ENCODE data around the gene NPS. TPM values are rescaled to one million over a fixed set of nuclear protein-coding genes. Genes with fewer than 3 reads are reported as not detected.

Gene NPS
- polyA plus RNA-seq, 4 donors: not detected

GRCh38 chr10:127577376-127578258, 28.5 kb downstream of the NPS start:
- peaks cover 0 to 3% (median 0%) of the 10 kb centered on the region in 3 donors for H3K27me3 ChIP-seq (ENCODE audit: control insufficient read depth in 3 of 3, insufficient read depth in 3 of 3, low read length in 3 of 3)
- no peaks in the 10 kb centered on the region for H3K4me1 ChIP-seq (ENCODE audit: control insufficient read depth in 3 of 3, insufficient read depth in 2 of 3, low read depth in 1 of 3, low read length in 2 of 3)
- WGBS, 3 donors: 71 to 76% (median 75%) methylated on average over 8 of the region's 8 CpGs
- no peak overlapping the region for H3K27ac ChIP-seq (ENCODE audit: low read depth in 1 of 3, low read length in 2 of 3)
- no peaks in the 10 kb centered on the region for H3K9me3 ChIP-seq (ENCODE audit: control insufficient read depth in 2 of 2, insufficient read depth in 1 of 2, low read depth in 1 of 2, low read length in 1 of 2)
- DNase-seq: no peak
- no peaks in the 10 kb centered on the region for H3K36me3 ChIP-seq (ENCODE audit: control insufficient read depth in 3 of 3, insufficient read depth in 2 of 3, low read depth in 1 of 3, low read length in 3 of 3)
- FAIRE-seq: no peak
- H3K4me3 ChIP-seq (ENCODE audit: low read depth in 1 of 3, low read length in 3 of 3): no peak overlapping the region

GRCh38 chr10:127578259-127578960, 29.3 kb downstream of the NPS start:
- Histone ChIP-seq H3K9me3 (ENCODE audit: control insufficient read depth in 2 of 2, insufficient read depth in 1 of 2, low read depth in 1 of 2, low read length in 1 of 2) (no peaks in the 10 kb centered on the region), H3K27me3 (ENCODE audit: control insufficient read depth in 3 of 3, insufficient read depth in 3 of 3, low read length in 3 of 3) (peaks cover 0 to 3% (median 0%) of the 10 kb centered on the region in 3 donors), H3K27ac (ENCODE audit: low read depth in 1 of 3, low read length in 2 of 3) (no peak overlapping the region), H3K4me3 (ENCODE audit: low read depth in 1 of 3, low read length in 3 of 3) (no peak overlapping the region), H3K4me1 (ENCODE audit: control insufficient read depth in 3 of 3, insufficient read depth in 2 of 3, low read depth in 1 of 3, low read length in 2 of 3) (no peaks in the 10 kb centered on the region), H3K36me3 (ENCODE audit: control insufficient read depth in 3 of 3, insufficient read depth in 2 of 3, low read depth in 1 of 3, low read length in 3 of 3) (no peaks in the 10 kb centered on the region)
- DNase-seq (no peak), FAIRE-seq (no peak)
- 63 to 69% (median 64%) methylated on average over 10 of the region's 10 CpGs for WGBS, 3 donors

GRCh38 chr10:127578961-127579305, 29.8 kb downstream of the NPS start:
- Histone ChIP-seq H3K4me3 (ENCODE audit: low read depth in 1 of 3, low read length in 3 of 3) (no peak overlapping the region), H3K36me3 (ENCODE audit: control insufficient read depth in 3 of 3, insufficient read depth in 2 of 3, low read depth in 1 of 3, low read length in 3 of 3) (no peaks in the 10 kb centered on the region), H3K9me3 (ENCODE audit: control insufficient read depth in 2 of 2, insufficient read depth in 1 of 2, low read depth in 1 of 2, low read length in 1 of 2) (no peaks in the 10 kb centered on the region), H3K27ac (ENCODE audit: low read depth in 1 of 3, low read length in 2 of 3) (no peak overlapping the region), H3K27me3 (ENCODE audit: control insufficient read depth in 3 of 3, insufficient read depth in 3 of 3, low read length in 3 of 3) (peaks cover 0 to 3% (median 0%) of the 10 kb centered on the region in 3 donors), H3K4me1 (ENCODE audit: control insufficient read depth in 3 of 3, insufficient read depth in 2 of 3, low read depth in 1 of 3, low read length in 2 of 3) (no peaks in the 10 kb centered on the region)
- 83 to 88% (median 87%) methylated on average over 7 of the region's 7 CpGs for WGBS, 3 donors
- no peak for DNase-seq
- no peak for FAIRE-seq

- DNase-seq (no peak), FAIRE-seq (no peak)
- Histone ChIP-seq H3K27me3 (ENCODE audit: control insufficient read depth in 3 of 3, insufficient read depth in 3 of 3, low read length in 3 of 3) (peaks cover 0 to 3% (median 0%) of the 10 kb centered on the region in 3 donors), H3K4me3 (ENCODE audit: low read depth in 1 of 3, low read length in 3 of 3) (no peak overlapping the region), H3K4me1 (ENCODE audit: control insufficient read depth in 3 of 3, insufficient read depth in 2 of 3, low read depth in 1 of 3, low read length in 2 of 3) (no peaks in the 10 kb centered on the region), H3K9me3 (ENCODE audit: control insufficient read depth in 2 of 2, insufficient read depth in 1 of 2, low read depth in 1 of 2, low read length in 1 of 2) (no peaks in the 10 kb centered on the region), H3K27ac (ENCODE audit: low read depth in 1 of 3, low read length in 2 of 3) (no peak overlapping the region), H3K36me3 (ENCODE audit: control insufficient read depth in 3 of 3, insufficient read depth in 2 of 3, low read depth in 1 of 3, low read length in 3 of 3) (no peaks in the 10 kb centered on the region)
- WGBS, 3 donors: 11 to 47% (median 14%) methylated on average over 2 of the region's 2 CpGs
Observed at GRCh38 chr10:127579640-127580039, 30.5 kb downstream of the NPS start.

GRCh38 chr10:127580822-127581221, 31.7 kb downstream of the NPS start:
- peaks cover 0 to 3% (median 0%) of the 10 kb centered on the region in 3 donors for H3K27me3 ChIP-seq (ENCODE audit: control insufficient read depth in 3 of 3, insufficient read depth in 3 of 3, low read length in 3 of 3)
- H3K4me3 ChIP-seq (ENCODE audit: low read depth in 1 of 3, low read length in 3 of 3): no peak overlapping the region
- no peaks in the 10 kb centered on the region for H3K36me3 ChIP-seq (ENCODE audit: control insufficient read depth in 3 of 3, insufficient read depth in 2 of 3, low read depth in 1 of 3, low read length in 3 of 3)
- DNase-seq: no peak
- 78 to 82% (median 79%) methylated on average over 17 of the region's 17 CpGs for WGBS, 3 donors
- H3K27ac ChIP-seq (ENCODE audit: low read depth in 1 of 3, low read length in 2 of 3): no peak overlapping the region
- H3K9me3 ChIP-seq (ENCODE audit: control insufficient read depth in 2 of 2, insufficient read depth in 1 of 2, low read depth in 1 of 2, low read length in 1 of 2): no peaks in the 10 kb centered on the region
- FAIRE-seq: no peak
- H3K4me1 ChIP-seq (ENCODE audit: control insufficient read depth in 3 of 3, insufficient read depth in 2 of 3, low read depth in 1 of 3, low read length in 2 of 3): no peaks in the 10 kb centered on the region

- H3K4me1 ChIP-seq (ENCODE audit: control insufficient read depth in 3 of 3, insufficient read depth in 2 of 3, low read depth in 1 of 3, low read length in 2 of 3): no peaks in the 10 kb centered on the region
- peaks cover 0 to 4% of the 10 kb centered on the region in 2 donors for H3K9me3 ChIP-seq (ENCODE audit: control insufficient read depth in 2 of 2, insufficient read depth in 1 of 2, low read depth in 1 of 2, low read length in 1 of 2)
Observed at GRCh38 chr10:127585519-127586023, 36.5 kb downstream of the NPS start.

GRCh38 chr10:127587668-127588365, 38.7 kb downstream of the NPS start:
- H3K27ac ChIP-seq (ENCODE audit: low read depth in 1 of 3, low read length in 2 of 3): no peak overlapping the region
- H3K4me1 ChIP-seq (ENCODE audit: control insufficient read depth in 3 of 3, insufficient read depth in 2 of 3, low read depth in 1 of 3, low read length in 2 of 3): no peaks in the 10 kb centered on the region
- DNase-seq (no peak), FAIRE-seq (no peak)
- no peaks in the 10 kb centered on the region for H3K36me3 ChIP-seq (ENCODE audit: control insufficient read depth in 3 of 3, insufficient read depth in 2 of 3, low read depth in 1 of 3, low read length in 3 of 3)
- H3K27me3 ChIP-seq (ENCODE audit: control insufficient read depth in 3 of 3, insufficient read depth in 3 of 3, low read length in 3 of 3): no peaks in the 10 kb centered on the region
- H3K9me3 ChIP-seq (ENCODE audit: control insufficient read depth in 2 of 2, insufficient read depth in 1 of 2, low read depth in 1 of 2, low read length in 1 of 2): peaks cover 0 to 4% of the 10 kb centered on the region in 2 donors
- no peak overlapping the region for H3K4me3 ChIP-seq (ENCODE audit: low read depth in 1 of 3, low read length in 3 of 3)
- 40 to 57% (median 47%) methylated on average over 4 of the region's 4 CpGs for WGBS, 3 donors

More at GRCh38 chr10:127585519-127586023, 36.5 kb downstream of the NPS start:
- Histone ChIP-seq H3K27ac (ENCODE audit: low read depth in 1 of 3, low read length in 2 of 3) (no peak overlapping the region), H3K4me3 (ENCODE audit: low read depth in 1 of 3, low read length in 3 of 3) (no peak overlapping the region), H3K36me3 (ENCODE audit: control insufficient read depth in 3 of 3, insufficient read depth in 2 of 3, low read depth in 1 of 3, low read length in 3 of 3) (no peaks in the 10 kb centered on the region), H3K27me3 (ENCODE audit: control insufficient read depth in 3 of 3, insufficient read depth in 3 of 3, low read length in 3 of 3) (peaks cover 0 to under 1% (median 0%) of the 10 kb centered on the region in 3 donors)
- 60 to 85% (median 83%) methylated on average over 4 of the region's 4 CpGs for WGBS, 3 donors
- DNase-seq (no peak), FAIRE-seq (no peak)

- DNase-seq (no peak), FAIRE-seq (no peak)
- 71 to 83% (median 73%) methylated on average over 7 of the region's 7 CpGs for WGBS, 3 donors
- no peak overlapping the region for H3K4me3 ChIP-seq (ENCODE audit: low read depth in 1 of 3, low read length in 3 of 3)
- no peaks in the 10 kb centered on the region for H3K9me3 ChIP-seq (ENCODE audit: control insufficient read depth in 2 of 2, insufficient read depth in 1 of 2, low read depth in 1 of 2, low read length in 1 of 2)
- H3K36me3 ChIP-seq (ENCODE audit: control insufficient read depth in 3 of 3, insufficient read depth in 2 of 3, low read depth in 1 of 3, low read length in 3 of 3): no peaks in the 10 kb centered on the region
- H3K27ac ChIP-seq (ENCODE audit: low read depth in 1 of 3, low read length in 2 of 3): no peak overlapping the region
- no peaks in the 10 kb centered on the region for H3K4me1 ChIP-seq (ENCODE audit: control insufficient read depth in 3 of 3, insufficient read depth in 2 of 3, low read depth in 1 of 3, low read length in 2 of 3)
- H3K27me3 ChIP-seq (ENCODE audit: control insufficient read depth in 3 of 3, insufficient read depth in 3 of 3, low read length in 3 of 3): no peaks in the 10 kb centered on the region
Observed at GRCh38 chr10:127592586-127592985, 43.5 kb downstream of the NPS start.

Measured in small intestine (tissue), 7 donors.